ENCODE results near the gene NFIX. TPM values are rescaled to one million over a fixed set of nuclear protein-coding genes. Genes with fewer than 3 reads are reported as not detected.

The NFIX gene
- total and polyA plus RNA-seq, 7 donors: 22.2 to 347 (median 220) TPM

DNA sequence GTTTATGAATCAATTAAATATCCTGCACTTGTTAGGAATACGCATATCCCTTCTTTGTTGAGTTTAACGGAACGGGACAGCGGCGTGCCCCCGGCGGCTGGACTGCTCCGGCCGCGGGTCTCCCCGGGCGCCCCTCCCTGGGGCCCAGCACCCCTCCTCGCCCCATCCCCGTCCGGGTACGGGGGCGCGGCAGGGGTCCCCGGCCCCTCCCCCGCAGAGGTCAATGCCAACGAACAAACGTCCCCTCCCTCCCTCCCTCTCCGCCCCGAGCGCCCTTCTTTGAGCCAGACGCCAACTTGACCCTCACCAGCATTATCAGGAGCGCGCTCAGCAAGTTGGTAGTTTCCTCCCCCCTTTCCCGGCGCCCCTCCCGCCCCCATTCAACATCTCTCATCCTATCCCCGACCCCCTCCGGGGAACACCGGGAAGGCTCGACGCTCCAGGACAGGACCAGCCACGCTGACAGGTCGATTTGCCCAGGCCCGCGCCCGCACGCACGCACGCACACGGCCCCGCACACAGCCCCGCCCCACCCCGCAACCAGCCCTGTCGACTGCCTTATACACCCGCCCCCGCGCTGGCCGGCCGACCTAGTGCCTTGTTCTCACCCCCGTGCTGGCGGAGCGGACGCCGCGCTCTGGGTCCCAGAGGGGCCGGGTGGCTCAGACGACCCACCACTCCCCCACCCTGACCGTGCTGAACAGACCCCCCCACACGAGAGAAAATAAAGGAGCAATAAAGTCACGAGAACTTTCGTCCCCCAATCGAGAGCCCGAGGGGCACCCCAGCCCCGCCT, 102.4 kb downstream of the NFIX start:
- H3K27ac ChIP-seq: peak overlapping the region; percentile 36
- 33 to 36% (median 33%) methylated on average over 55 to 69 of the region's 69 CpGs for WGBS, 3 donors
- H3K4me1 ChIP-seq: peaks cover 15% of the 10 kb centered on the region
- DNase-seq (peak in 1 of 2 donors; percentile 68), ATAC-seq (peak; percentile 8 to 27 (median 16))
- H3K4me3 ChIP-seq: peak overlapping the region; percentile 45
- intact Hi-C loops (cut with DNase I): no loop called here
- no peaks in the 10 kb centered on the region for H3K9me3 ChIP-seq
- TF ChIP-seq, protein P1, sequence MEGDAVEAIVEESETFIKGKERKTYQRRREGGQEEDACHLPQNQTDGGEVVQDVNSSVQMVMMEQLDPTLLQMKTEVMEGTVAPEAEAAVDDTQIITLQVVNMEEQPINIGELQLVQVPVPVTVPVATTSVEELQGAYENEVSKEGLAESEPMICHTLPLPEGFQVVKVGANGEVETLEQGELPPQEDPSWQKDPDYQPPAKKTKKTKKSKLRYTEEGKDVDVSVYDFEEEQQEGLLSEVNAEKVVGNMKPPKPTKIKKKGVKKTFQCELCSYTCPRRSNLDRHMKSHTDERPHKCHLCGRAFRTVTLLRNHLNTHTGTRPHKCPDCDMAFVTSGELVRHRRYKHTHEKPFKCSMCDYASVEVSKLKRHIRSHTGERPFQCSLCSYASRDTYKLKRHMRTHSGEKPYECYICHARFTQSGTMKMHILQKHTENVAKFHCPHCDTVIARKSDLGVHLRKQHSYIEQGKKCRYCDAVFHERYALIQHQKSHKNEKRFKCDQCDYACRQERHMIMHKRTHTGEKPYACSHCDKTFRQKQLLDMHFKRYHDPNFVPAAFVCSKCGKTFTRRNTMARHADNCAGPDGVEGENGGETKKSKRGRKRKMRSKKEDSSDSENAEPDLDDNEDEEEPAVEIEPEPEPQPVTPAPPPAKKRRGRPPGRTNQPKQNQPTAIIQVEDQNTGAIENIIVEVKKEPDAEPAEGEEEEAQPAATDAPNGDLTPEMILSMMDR (IDR thresholded peaks at IDR 0.05): no peak
- H3K27me3 ChIP-seq (ENCODE audit: insufficient read depth in 3 of 3, low read length in 2 of 3): no peaks in the 10 kb centered on the region
- H3K36me3 ChIP-seq (ENCODE audit: insufficient read depth in 1 of 2, low read depth in 1 of 2): peaks cover 0 to 23% of the 10 kb centered on the region in 2 donors

DNA sequence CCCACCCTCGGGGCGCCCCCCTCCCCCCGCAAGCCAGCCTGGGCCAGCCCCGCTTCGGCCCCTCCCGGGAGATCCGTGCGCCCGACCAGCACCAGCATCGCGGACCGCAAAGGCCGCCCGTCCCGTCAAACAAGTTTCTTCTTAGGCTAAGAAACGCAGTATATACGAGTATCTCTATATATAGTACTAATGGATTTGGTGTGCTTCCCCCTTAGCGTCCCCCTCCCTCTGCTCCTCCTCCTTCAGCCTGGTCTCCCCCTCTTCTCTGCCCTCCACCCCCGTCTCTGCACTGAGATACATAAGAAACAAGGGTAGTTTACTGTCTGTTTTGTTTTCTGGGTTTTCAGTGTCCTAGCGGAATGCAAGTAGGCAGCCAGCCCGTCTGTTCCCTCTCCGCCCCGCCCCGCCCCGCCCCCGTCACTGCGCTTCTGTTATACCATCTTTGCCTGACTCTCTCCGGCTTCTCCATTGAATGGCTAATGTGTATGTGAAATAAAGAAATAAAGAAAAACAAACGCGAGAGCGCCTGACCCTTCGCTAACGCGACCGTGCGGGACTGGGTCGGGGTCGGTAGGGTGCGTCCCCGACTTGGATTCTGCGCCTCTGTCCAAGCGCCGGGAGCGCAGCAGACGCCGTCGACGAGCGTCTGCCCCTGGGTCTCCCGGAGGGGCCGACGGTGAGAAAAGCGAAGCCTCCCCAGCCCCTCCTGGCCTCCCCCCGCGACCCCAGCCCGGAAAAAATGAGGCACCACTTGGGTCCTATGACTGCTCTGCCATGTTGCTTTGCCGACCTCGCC, 103.2 kb downstream of the NFIX start:
- TF ChIP-seq, protein P1 (IDR thresholded peaks at IDR 0.05): no peak

DNA sequence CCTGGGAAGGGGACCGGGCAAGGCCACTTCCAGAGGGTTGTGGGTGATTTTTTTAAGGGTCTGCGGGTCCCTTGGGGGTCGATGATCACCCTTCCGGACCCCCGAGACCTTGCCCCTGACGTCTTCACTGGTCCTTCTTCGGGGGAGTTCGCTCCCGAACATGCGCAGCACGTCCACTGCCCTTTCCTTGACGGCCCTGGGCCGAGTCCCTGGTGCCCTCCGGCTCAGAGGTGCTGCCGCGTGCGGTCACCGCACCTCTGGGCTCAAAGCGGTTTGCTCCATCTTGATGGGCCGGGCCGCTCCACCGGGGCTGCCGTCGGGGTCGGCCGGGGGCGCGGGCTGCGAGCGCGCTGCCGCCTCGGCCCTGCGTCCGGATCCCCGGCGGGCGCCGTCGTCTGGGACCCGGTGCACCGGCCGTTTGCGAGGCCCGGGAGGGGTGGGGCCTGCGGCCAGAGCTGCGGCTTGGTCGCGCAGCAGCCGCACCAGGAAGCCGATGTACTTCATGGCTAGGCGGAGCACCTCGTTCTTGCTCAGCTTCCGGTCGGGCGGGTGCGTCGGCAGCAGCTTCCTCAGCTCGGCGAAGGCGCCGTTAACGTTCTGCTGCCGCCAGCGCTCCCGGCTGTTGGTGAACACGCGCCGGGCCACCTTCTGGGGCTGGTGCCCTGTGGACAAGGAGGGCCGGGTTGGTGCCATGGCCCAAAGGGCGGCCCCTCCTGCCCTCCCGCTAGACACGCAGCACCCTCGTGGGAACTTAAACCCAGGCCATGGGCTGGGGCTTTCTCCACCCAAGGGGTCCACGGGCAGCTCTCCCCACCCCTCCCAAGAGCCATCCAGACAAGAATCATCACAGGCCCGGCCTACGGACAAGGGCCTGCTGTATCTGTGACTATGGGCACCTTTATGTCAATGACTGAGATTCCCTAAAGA, 104.1 kb downstream of the NFIX start:
- no peaks in the 10 kb centered on the region for H3K27me3 ChIP-seq (ENCODE audit: insufficient read depth in 3 of 3, low read length in 2 of 3)
- intact Hi-C loops (cut with DNase I): no loop called here
- no peaks in the 10 kb centered on the region for H3K9me3 ChIP-seq
- H3K4me1 ChIP-seq: peaks cover 4% of the 10 kb centered on the region
- WGBS, 3 donors: 37 to 53% (median 44%) methylated on average over 75 to 77 of the region's 77 CpGs
- TF ChIP-seq, protein P1 (IDR thresholded peaks at IDR 0.05): no peak
- peak overlapping the region; percentile 51 for H3K4me3 ChIP-seq
- H3K27ac ChIP-seq: peak overlapping the region; percentile 74
- DNase-seq (peak; percentile 76 to 87), ATAC-seq (no peak)
- peaks cover 0 to 19% of the 10 kb centered on the region in 2 donors for H3K36me3 ChIP-seq (ENCODE audit: insufficient read depth in 1 of 2, low read depth in 1 of 2)

More for the DNA sequence above, 103.2 kb downstream of the NFIX start:
- H3K36me3 ChIP-seq (ENCODE audit: insufficient read depth in 1 of 2, low read depth in 1 of 2): peaks cover 0 to 23% of the 10 kb centered on the region in 2 donors
- ATAC-seq (peak in 2 of 4 donors; percentile 5 to 29), DNase-seq (no peak)
- peak overlapping the region; percentile 51 for H3K4me3 ChIP-seq
- intact Hi-C loops (cut with DNase I): no loop called here
- H3K27ac ChIP-seq: peak overlapping the region; percentile 74
- no peaks in the 10 kb centered on the region for H3K27me3 ChIP-seq (ENCODE audit: insufficient read depth in 3 of 3, low read length in 2 of 3)
- H3K9me3 ChIP-seq: no peaks in the 10 kb centered on the region
- WGBS, 3 donors: 30 to 41% (median 31%) methylated on average over 48 to 58 of the region's 58 CpGs
- peaks cover 11% of the 10 kb centered on the region for H3K4me1 ChIP-seq

DNA sequence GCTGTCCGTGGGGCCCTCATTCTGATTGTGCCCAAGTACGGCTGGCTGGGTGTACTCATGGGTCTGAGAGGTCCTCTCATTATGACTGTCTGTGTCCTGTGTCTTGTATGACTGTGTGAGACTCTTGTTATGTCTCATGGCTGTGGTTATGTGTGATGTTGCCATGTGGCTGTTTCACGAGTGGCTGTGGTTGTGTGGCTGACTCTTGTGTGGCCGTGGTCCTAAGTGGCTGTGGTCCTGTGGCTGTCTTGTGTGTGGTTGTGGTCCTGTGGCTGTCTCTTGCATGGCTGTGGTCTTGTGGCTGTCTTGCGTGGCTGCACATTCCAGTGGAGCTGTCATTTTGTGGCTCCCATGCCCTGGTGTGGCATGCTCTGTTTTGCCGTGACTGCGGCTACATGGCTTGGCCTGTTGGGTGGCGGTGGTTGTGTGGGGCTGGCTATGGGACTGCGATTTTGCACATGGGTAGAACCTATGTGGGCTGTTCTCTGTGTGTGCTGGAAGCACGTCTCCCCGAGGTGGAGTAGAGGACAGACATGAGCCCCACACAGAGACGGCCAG, 104.8 kb downstream of the NFIX start:
- DNase-seq: no peak
- WGBS, 3 donors: 69 to 75% (median 75%) methylated on average over 12 of the region's 12 CpGs
- no peaks in the 10 kb centered on the region for H3K27me3 ChIP-seq (ENCODE audit: insufficient read depth in 3 of 3, low read length in 2 of 3)
- H3K4me3 ChIP-seq: peak overlapping the region; percentile 51
- peak overlapping the region; percentile 74 for H3K27ac ChIP-seq
- H3K36me3 ChIP-seq (ENCODE audit: insufficient read depth in 1 of 2, low read depth in 1 of 2): peaks cover 0 to 15% of the 10 kb centered on the region in 2 donors
- intact Hi-C loops (cut with DNase I): no loop called here
- peaks cover 4% of the 10 kb centered on the region for H3K4me1 ChIP-seq
- no peaks in the 10 kb centered on the region for H3K9me3 ChIP-seq
- ATAC-seq: no peak
- TF ChIP-seq, protein P1 (IDR thresholded peaks at IDR 0.05): no peak

All from psoas muscle (tissue), 8 donors.